ENCODE measurements around the gene GOLGA2. TPM values are rescaled to one million over a fixed set of nuclear protein-coding genes. Genes with fewer than 3 reads are reported as not detected.
"Not testable (repeated sequence)": the region's sequence is repeated elsewhere in the genome, so short reads cannot be mapped to it uniquely, and the experiment has no call there.

The GOLGA2 gene
- polyA plus RNA-seq, 3 donors from 2014 or later = 4.3 to 11.7 (median 4.9) TPM

DNA sequence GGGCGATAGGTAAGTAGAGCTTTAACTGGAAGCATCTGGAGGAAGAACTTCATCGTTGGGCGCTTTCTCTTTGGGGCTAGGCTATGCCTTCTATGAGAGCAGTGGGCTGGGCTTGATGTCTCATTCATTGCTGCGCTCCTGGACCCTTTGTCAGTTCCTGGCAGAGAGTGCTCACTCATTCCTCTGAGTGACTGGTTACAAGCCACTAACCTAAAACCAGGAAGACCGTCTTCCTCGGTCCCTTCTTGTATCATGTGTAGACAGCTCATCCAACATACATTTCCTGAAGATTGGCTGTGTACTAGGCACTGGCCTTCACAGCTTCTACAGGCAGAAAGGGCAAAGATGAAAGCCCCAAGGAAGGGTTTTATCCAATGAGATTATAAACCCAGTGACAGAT lies 6.7 kb upstream of the GOLGA2 start:
- no peaks in the 10 kb centered on the region for H3K9me3 Mint-ChIP-seq
- H3K4me3 Mint-ChIP-seq = no peak overlapping the region
- DNase-seq = no peak
- H3K27me3 Mint-ChIP-seq (ENCODE audit: low read depth in 3 of 3) = peaks cover 0 to 2% (median 0%) of the 10 kb centered on the region in 3 donors
- H3K36me3 Mint-ChIP-seq = peaks cover 0 to 7% (median 0%) of the 10 kb centered on the region in 3 donors
- H3K4me1 Mint-ChIP-seq = peaks cover 5 to 6% of the 10 kb centered on the region in 2 donors
- no peak overlapping the region for H3K27ac Mint-ChIP-seq

GRCh38 chr9:128280084-128280622 lies 4.3 kb upstream of the GOLGA2 start:
- H3K4me1 Mint-ChIP-seq = peaks cover 22 to 23% of the 10 kb centered on the region in 2 donors
- peaks cover 0 to 1% (median 0%) of the 10 kb centered on the region in 6 donors for H3K9me3 Mint-ChIP-seq
- H3K27me3 Mint-ChIP-seq (ENCODE audit: low read depth in 3 of 3) = peaks cover 9 to 13% (median 12%) of the 10 kb centered on the region in 3 donors
- H3K36me3 Mint-ChIP-seq = no peaks in the 10 kb centered on the region
- no peak for DNase-seq
- no peak overlapping the region for H3K4me3 Mint-ChIP-seq
- H3K27ac Mint-ChIP-seq = peak overlapping the region in 1 of 6 donors; percentile 57

GRCh38 chr9:128279088-128280073 lies 3.6 kb upstream of the GOLGA2 start:
- DNase-seq, H3K36me3 Mint-ChIP-seq, H3K9me3 Mint-ChIP-seq: not testable (repeated sequence)
- Mint-ChIP-seq H3K27me3 (ENCODE audit: low read depth in 3 of 3) (peaks cover 9 to 13% (median 12%) of the 10 kb centered on the region in 3 donors), H3K4me3 (peak overlapping the region in 2 of 5 donors; percentile 30 to 46), H3K4me1 (peaks cover 30 to 31% of the 10 kb centered on the region in 2 donors), H3K27ac (peak overlapping the region in 1 of 6 donors; percentile 31)

DNA sequence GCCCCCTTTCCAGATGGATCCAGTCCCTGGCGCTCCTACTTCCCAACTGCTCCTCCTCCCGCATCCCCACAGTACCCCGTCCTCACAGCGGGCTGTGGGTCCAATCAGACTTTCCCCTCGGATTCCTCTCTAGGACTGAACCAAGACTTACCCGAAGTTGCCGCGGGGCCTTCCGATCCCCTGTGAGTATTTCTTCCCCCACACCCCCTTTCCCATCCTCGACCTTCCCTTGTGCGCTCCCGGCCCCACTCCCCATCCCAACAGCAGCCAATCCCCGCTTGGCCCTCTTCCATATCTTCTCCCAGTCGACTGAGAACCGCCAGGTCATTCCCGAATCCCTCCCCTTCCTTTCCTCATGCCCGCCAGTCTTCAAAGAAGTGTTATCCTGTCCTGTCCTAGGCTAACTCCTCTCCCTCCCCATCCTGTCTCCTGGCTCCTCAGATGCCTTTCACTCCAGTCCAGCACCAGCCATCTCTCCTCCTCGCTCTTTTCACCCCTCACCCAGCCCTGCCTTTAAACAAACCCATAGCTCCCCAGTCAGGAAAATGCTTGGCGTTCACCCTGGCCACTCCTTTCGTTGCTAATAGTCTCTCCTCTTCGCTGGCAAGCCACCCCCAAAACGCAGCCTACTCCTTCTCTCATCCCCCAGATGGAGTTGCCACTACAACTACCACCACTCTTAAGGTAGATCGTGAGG lies 915 bp upstream of the GOLGA2 start:
- DNase-seq = no peak
- Mint-ChIP-seq H3K27ac (peak overlapping the region; percentile 91 to 98 (median 95)), H3K36me3 (peaks cover 3 to 10% (median 3%) of the 10 kb centered on the region in 3 donors), H3K9me3 (peaks cover 0 to 1% (median 0%) of the 10 kb centered on the region in 6 donors), H3K4me1 (peaks cover 32 to 40% of the 10 kb centered on the region in 2 donors), H3K4me3 (peak overlapping the region; percentile 94 to 98 (median 98)), H3K27me3 (ENCODE audit: low read depth in 3 of 3) (peaks cover 9 to 13% (median 12%) of the 10 kb centered on the region in 3 donors)

DNA sequence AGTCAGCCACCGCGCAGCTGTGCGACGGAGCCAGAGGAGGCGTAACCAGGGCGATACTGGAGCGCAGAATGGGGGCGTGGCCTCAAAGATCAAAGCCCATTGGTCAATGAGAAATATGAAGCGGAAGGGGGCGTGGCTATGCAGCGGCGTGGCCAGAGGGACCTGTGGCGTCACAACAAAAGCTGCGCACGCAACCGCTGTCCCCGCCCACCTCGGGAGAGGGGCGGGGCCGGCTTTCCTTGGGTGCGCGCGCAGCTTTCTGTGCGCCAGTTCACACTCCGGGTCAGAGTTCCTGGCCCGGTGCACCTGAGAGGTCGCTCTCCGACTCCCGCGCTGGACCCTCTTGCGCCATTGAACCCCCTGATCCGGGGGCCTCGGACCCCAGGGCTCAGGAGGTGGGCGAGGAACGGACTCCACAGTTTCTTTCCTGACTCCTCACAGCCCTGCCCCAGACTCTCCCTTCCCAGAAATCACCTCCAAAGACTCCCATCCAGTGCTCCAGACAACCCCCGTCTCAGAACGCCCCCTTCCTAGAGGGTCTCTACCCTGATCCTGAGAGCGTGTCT lies 284 bp upstream of the GOLGA2 start, which contains the start of gene SWI5:
Gene SWI5, plus strand, starts transcription at position 269 of the 566 bp plus-strand sequence.
- H3K36me3 Mint-ChIP-seq = peaks cover 3 to 10% (median 3%) of the 10 kb centered on the region in 3 donors
- H3K9me3 Mint-ChIP-seq = peaks cover 0 to 1% (median 0%) of the 10 kb centered on the region in 6 donors
- peak within 1 kb of the TSS; percentile 91 to 98 (median 95) for H3K27ac Mint-ChIP-seq
- peak; percentile 100 for DNase-seq
- peaks cover 32 to 40% of the 10 kb centered on the region in 2 donors for H3K4me1 Mint-ChIP-seq
- peaks cover 9 to 13% (median 12%) of the 10 kb centered on the region in 3 donors for H3K27me3 Mint-ChIP-seq (ENCODE audit: low read depth in 3 of 3)
- peak within 1 kb of the TSS; percentile 94 to 98 (median 98) for H3K4me3 Mint-ChIP-seq

- Mint-ChIP-seq H3K4me1 (peaks cover 28 to 38% of the 10 kb centered on the region in 2 donors), H3K27me3 (ENCODE audit: low read depth in 3 of 3) (peaks cover 9 to 13% (median 12%) of the 10 kb centered on the region in 3 donors), H3K27ac (peak overlapping the region; percentile 15 to 98 (median 88)), H3K4me3 (peak overlapping the region; percentile 94 to 98 (median 98)), H3K9me3 (peaks cover 0 to 1% (median 0%) of the 10 kb centered on the region in 6 donors), H3K36me3 (peaks cover 3 to 10% (median 3%) of the 10 kb centered on the region in 3 donors)
- no peak for DNase-seq
These were observed 1.6 kb downstream of the GOLGA2 start for GRCh38 chr9:128274245-128274644.

GRCh38 chr9:128271512-128271911 lies 4.3 kb downstream of the GOLGA2 start:
- H3K36me3 Mint-ChIP-seq = peaks cover 3 to 13% (median 7%) of the 10 kb centered on the region in 3 donors
- H3K4me3 Mint-ChIP-seq = no peak overlapping the region
- H3K27ac Mint-ChIP-seq = peak overlapping the region in 1 of 6 donors; percentile 48
- peaks cover 18 to 27% of the 10 kb centered on the region in 2 donors for H3K4me1 Mint-ChIP-seq
- no peaks in the 10 kb centered on the region for H3K9me3 Mint-ChIP-seq
- H3K27me3 Mint-ChIP-seq (ENCODE audit: low read depth in 3 of 3) = peaks cover 8 to 9% (median 8%) of the 10 kb centered on the region in 3 donors
- DNase-seq = no peak

GRCh38 chr9:128271112-128271511 lies 4.7 kb downstream of the GOLGA2 start:
- no peak for DNase-seq
- peaks cover 14 to 23% of the 10 kb centered on the region in 2 donors for H3K4me1 Mint-ChIP-seq
- no peak overlapping the region for H3K4me3 Mint-ChIP-seq
- peaks cover 4 to 5% (median 4%) of the 10 kb centered on the region in 3 donors for H3K27me3 Mint-ChIP-seq (ENCODE audit: low read depth in 3 of 3)
- peaks cover 3 to 17% (median 7%) of the 10 kb centered on the region in 3 donors for H3K36me3 Mint-ChIP-seq
- no peak overlapping the region for H3K27ac Mint-ChIP-seq
- no peaks in the 10 kb centered on the region for H3K9me3 Mint-ChIP-seq

DNA sequence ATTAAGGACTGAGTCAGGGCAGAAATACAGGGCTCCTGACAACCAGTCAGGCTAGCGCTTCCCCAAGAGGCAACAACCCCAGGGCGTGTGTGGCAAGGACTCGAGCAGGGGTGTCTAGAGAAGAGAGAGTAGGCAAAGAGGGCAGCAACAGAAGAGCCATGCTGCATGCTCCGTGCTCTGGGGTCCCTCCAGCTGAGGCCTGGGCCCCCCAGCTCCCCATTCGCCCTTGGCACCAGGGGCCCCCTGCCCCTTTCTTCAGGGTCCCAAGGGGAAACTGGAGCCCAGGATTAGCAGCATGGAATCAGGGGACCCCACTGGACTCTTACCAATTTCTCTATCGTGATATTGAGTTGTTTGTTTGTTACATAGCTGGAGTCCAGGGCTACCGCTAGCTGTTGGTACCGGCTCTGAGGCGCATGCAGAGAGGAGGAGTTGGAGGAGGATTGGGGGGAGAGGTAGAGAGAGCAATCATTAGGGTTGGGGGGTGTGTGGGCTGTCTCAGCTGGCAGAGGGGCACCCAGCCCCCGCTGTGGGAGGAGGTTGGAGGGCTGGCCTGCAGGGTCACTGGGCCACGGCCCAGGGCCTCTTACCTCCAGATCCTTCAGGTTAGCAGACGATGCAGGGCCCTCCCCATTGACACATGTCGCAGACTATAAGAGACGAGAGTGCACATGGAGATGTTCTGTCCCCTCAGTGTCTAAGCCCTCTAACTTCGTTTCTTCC lies 8.8 kb downstream of the GOLGA2 start:
- peaks cover 0 to 1% (median 0%) of the 10 kb centered on the region in 3 donors for H3K27me3 Mint-ChIP-seq (ENCODE audit: low read depth in 3 of 3)
- H3K36me3 Mint-ChIP-seq = peaks cover 5 to 27% (median 14%) of the 10 kb centered on the region in 3 donors
- no peak for DNase-seq
- H3K9me3 Mint-ChIP-seq = no peaks in the 10 kb centered on the region
- H3K4me3 Mint-ChIP-seq = no peak overlapping the region
- no peaks in the 10 kb centered on the region for H3K4me1 Mint-ChIP-seq
- H3K27ac Mint-ChIP-seq = no peak overlapping the region

- DNase-seq = no peak
These were observed 10.4 kb downstream of the GOLGA2 start for GRCh38 chr9:128265348-128265847.

DNA sequence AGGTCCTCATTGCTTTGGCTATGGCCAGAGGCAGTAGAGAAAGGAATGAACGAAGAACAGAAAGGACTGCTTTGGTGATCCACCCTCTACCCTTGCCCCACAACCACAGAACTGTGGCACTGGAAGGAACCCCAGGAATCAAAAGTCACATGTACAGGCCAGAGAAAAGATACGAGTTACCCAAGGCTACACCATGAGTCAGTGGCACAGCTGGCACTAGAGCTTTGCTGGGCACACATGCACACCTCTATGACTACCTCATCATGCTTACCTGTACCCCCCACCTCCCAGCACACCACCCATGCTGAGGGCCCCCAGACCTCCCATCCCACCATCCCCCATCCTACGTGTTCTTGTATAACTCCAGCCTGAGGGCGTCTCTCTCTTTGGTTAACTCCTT lies 13.1 kb downstream of the GOLGA2 start:
- Mint-ChIP-seq H3K4me1 (no peaks in the 10 kb centered on the region), H3K4me3 (no peak overlapping the region), H3K27ac (no peak overlapping the region), H3K36me3 (peaks cover 15 to 48% (median 23%) of the 10 kb centered on the region in 3 donors), H3K27me3 (ENCODE audit: low read depth in 3 of 3) (no peaks in the 10 kb centered on the region), H3K9me3 (no peaks in the 10 kb centered on the region)
- no peak for DNase-seq

More at GRCh38 chr9:128265348-128265847, 10.4 kb downstream of the GOLGA2 start:
- H3K36me3 Mint-ChIP-seq = peaks cover 14 to 38% (median 23%) of the 10 kb centered on the region in 3 donors
- no peaks in the 10 kb centered on the region for H3K4me1 Mint-ChIP-seq
- peaks cover 0 to 1% (median 0%) of the 10 kb centered on the region in 3 donors for H3K27me3 Mint-ChIP-seq (ENCODE audit: low read depth in 3 of 3)
- no peak overlapping the region for H3K27ac Mint-ChIP-seq
- H3K9me3 Mint-ChIP-seq = no peaks in the 10 kb centered on the region
- H3K4me3 Mint-ChIP-seq = no peak overlapping the region

DNA sequence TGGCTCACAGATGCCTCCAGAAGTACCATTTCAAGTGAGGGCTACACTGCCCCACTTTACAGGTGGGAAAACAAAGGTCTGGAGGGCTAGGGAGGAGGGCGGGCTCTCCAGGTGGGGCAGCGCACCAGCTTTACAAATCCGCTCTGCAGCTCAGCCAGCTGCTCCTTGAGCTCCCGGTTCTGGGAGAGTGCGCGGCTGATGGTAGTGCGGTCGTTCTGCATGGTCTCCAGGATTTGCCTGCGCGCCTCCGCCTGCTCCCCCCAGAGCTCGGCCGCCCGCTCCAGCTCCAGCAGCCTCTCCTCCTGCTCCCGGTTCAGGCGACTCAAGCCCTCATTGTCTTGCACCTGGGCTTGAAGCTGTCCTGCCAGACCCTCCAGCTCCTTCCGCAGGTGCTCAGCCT lies 15.5 kb downstream of the GOLGA2 start:
- no peak for DNase-seq
- no peak overlapping the region for H3K27ac Mint-ChIP-seq
- no peak overlapping the region for H3K4me3 Mint-ChIP-seq
- peaks cover 0 to 2% (median 0%) of the 10 kb centered on the region in 3 donors for H3K27me3 Mint-ChIP-seq (ENCODE audit: low read depth in 3 of 3)
- peaks cover 0 to 2% (median 0%) of the 10 kb centered on the region in 6 donors for H3K9me3 Mint-ChIP-seq
- peaks cover 18 to 43% (median 18%) of the 10 kb centered on the region in 3 donors for H3K36me3 Mint-ChIP-seq
- H3K4me1 Mint-ChIP-seq = no peaks in the 10 kb centered on the region
